Neural cell (in vitro differentiated cells): ENCODE measurements around the gene PLA1A.

Experiments
- CTCF ChIP-seq: fragments of 450-650 bp; IDR thresholded peaks from 2 replicates; pipeline ENCODE4 v1.5.1; 2014; ENCODE audit warnings: antibody characterized with exemption, mild to moderate bottlenecking, moderate library complexity; ENCODE audit not compliant: poor library complexity, severe bottlenecking
- EP300 ChIP-seq: fragments of 450-650 bp; conservative IDR thresholded peaks from 2 replicates; pipeline ENCODE4 v1.6.1; 2014; ENCODE audit warnings: antibody characterized with exemption, mild to moderate bottlenecking, moderate library complexity; ENCODE audit not compliant: poor library complexity, severe bottlenecking
- EZH2 ChIP-seq: fragments of 200-600, 300-800 bp; shearing (Covaris generic), sonication (generic); IDR thresholded peaks from 2 replicates; pipeline ENCODE4 v1.6.1; 2014; ENCODE audit warnings: antibody characterized with exemption, low read length, borderline replicate concordance, mild to moderate bottlenecking; ENCODE audit not compliant: insufficient read depth, poor library complexity, severe bottlenecking
- POLR2AphosphoS5 ChIP-seq: IDR thresholded peaks from 2 replicates; pipeline ENCODE4 v1.6.1; 2012
- REST ChIP-seq: IDR thresholded peaks from 2 replicates; pipeline ENCODE4 v1.6.1; 2012; ENCODE audit warnings: borderline replicate concordance

- TF ChIP-seq CTCF (no peak), REST (no peak), POLR2AphosphoS5 (no peak), EZH2 (no peak), EP300 (no peak)
Observed at GRCh38 chr3:119609301-119609700, 11.6 kb downstream of the PLA1A start.
